PFSK-1 (cell line): ENCODE measurements around the gene ROM1.

Experiments
- POLR2AphosphoS5 ChIP-seq: IDR thresholded peaks from 2 replicates; pipeline ENCODE4 v1.6.1; 2012; ENCODE audit warnings: low read depth, mild to moderate bottlenecking, control low read depth, low read length, moderate library complexity
- TAF1 ChIP-seq: IDR thresholded peaks from 2 replicates; pipeline ENCODE4 v1.6.1; 2012; ENCODE audit warnings: low read length, control low read depth, borderline replicate concordance; ENCODE audit not compliant: insufficient read depth

- TF ChIP-seq POLR2AphosphoS5 (no peak), TAF1 (no peak)
Observed at GRCh38 chr11:62593434-62594044, 19.5 kb upstream of the ROM1 start.
